ENCODE results near the gene RMC1.
"Not testable (repeated sequence)": the region's sequence is repeated elsewhere in the genome, so short reads cannot be mapped to it uniquely, and the experiment has no call there.

GRCh38 chr18:23510923-23511322 lies 7.6 kb downstream of the RMC1 start:
- not testable (repeated sequence) for TF ChIP-seq CTCF, POLR2A (IDR thresholded peaks at IDR 0.05)
